Naive thymus-derived CD4-positive, alpha-beta T cell (primary cell): ENCODE results near the gene ACSM5. TPM values are rescaled to one million over a fixed set of nuclear protein-coding genes. Genes with fewer than 3 reads are reported as not detected.

Experiments
- ATAC-seq: fragments of 150-1000 bp; cut with Tn5 transposase; 2 replicates; pipeline ENCODE4 v1.10.0; 2021; ENCODE audit warnings: mild to moderate bottlenecking, moderate library complexity
- CTCF ChIA-PET: fragments of 350-600 bp; sonication (Branson Sonifier 250); formaldehyde crosslinking; loops from one replicate; lab custom pipeline; 2021; ENCODE audit warnings: antibody characterized with exemption; lab: Charles Lee
- POLR2A ChIA-PET: fragments of 350-600 bp; sonication (Branson Sonifier 250); formaldehyde crosslinking; loops from one replicate; lab custom pipeline; 2021; ENCODE audit warnings: antibody characterized with exemption, inconsistent platforms; lab: Charles Lee
- DNase-seq, 9 donors: peaks; one replicate each; pipeline versions ENCODE4 v3.0.0 to v3.0.0-alpha.2; 2020 to 2022; ENCODE audit warnings: mixed read lengths in 1 of 9
- H3K27ac ChIP-seq: one replicate; pipeline ENCODE4 v1.7.0; 2013; ENCODE audit warnings: mild to moderate bottlenecking, low read depth, low read length, moderate library complexity
- H3K27me3 ChIP-seq, 2 donors: one replicate each; pipeline ENCODE4 v1.7.0; 2013; ENCODE audit warnings: low read length in 2 of 2, mild to moderate bottlenecking in 2 of 2, moderate library complexity in 2 of 2; ENCODE audit not compliant: control insufficient read depth in 2 of 2, insufficient read depth in 2 of 2
- H3K36me3 ChIP-seq, 3 experiments: 1 replicate in 2 of 3; 2 replicates in 1 of 3; pipeline ENCODE4 v1.7.0; 2013; ENCODE audit warnings: low read length in 3 of 3, mild to moderate bottlenecking in 3 of 3, moderate library complexity in 1 of 3; ENCODE audit not compliant: insufficient read depth in 3 of 3, control insufficient read depth in 2 of 3
- H3K4me1 ChIP-seq, 2 donors: one replicate each; pipeline ENCODE4 v1.7.0; 2013; ENCODE audit warnings: low read length in 2 of 2, mild to moderate bottlenecking in 2 of 2, moderate library complexity in 1 of 2; ENCODE audit not compliant: control insufficient read depth in 2 of 2, insufficient read depth in 2 of 2
- H3K4me3 ChIP-seq: 2 replicates; pipeline ENCODE4 v1.7.0; 2013; ENCODE audit warnings: mild to moderate bottlenecking, low read length
- H3K9me3 ChIP-seq, 3 experiments: 1 replicate in 2 of 3; 2 replicates in 1 of 3; pipeline ENCODE4 v1.7.0; 2013; ENCODE audit warnings: low read length in 3 of 3; ENCODE audit not compliant: control insufficient read depth in 2 of 3
- H3K27ac Mint-ChIP-seq, 9 donors: one replicate each; pipeline ENCODE4 v1.8.0; 2020 to 2022; ENCODE audit warnings: mixed read lengths in 9 of 9, mild to moderate bottlenecking in 8 of 9, moderate library complexity in 5 of 9, inconsistent platforms in 2 of 9
- H3K27me3 Mint-ChIP-seq, 5 donors: one replicate each; pipeline ENCODE4 v1.8.0; 2021 to 2022; ENCODE audit warnings: mixed read lengths in 5 of 5, mild to moderate bottlenecking in 1 of 5
- H3K36me3 Mint-ChIP-seq, 5 donors: one replicate each; pipeline ENCODE4 v1.8.0; 2020 to 2022; ENCODE audit warnings: mixed read lengths in 5 of 5, mild to moderate bottlenecking in 3 of 5, inconsistent platforms in 1 of 5
- H3K4me1 Mint-ChIP-seq, 7 donors: one replicate each; pipeline ENCODE4 v1.8.0; 2020 to 2022; ENCODE audit warnings: mixed read lengths in 7 of 7, mild to moderate bottlenecking in 3 of 7, inconsistent platforms in 1 of 7
- H3K4me3 Mint-ChIP-seq, 10 donors: one replicate each; pipeline ENCODE4 v1.8.0; 2020 to 2022; ENCODE audit warnings: mild to moderate bottlenecking in 10 of 10, mixed read lengths in 10 of 10, moderate library complexity in 6 of 10, inconsistent platforms in 2 of 10
- H3K9me3 Mint-ChIP-seq, 11 donors: one replicate each; pipeline ENCODE4 v1.8.0; 2020 to 2022; ENCODE audit warnings: mixed read lengths in 11 of 11, mild to moderate bottlenecking in 4 of 11, inconsistent platforms in 1 of 11, moderate library complexity in 1 of 11
- intact Hi-C, 2 donors: fragments of 100-400 bp; cut with micrococcal nuclease; formaldehyde crosslinking; loops; one replicate each; pipeline ENCODE4 v1.15.1; 2023
- polyA plus RNA-seq, 2 donors: library from polyadenylated mRNA; unstranded; fragments of 300-500 nt; fragmentation: Illumina TruSeq; gene quantifications; one replicate each; pipeline ENCODE4 v1.2.3, GENCODE V29; 2021
- total RNA-seq, 6 experiments: library from RNA in 5 of 6; stranded (reverse) in 5 of 6; gene quantifications; 1 replicate in 5 of 6; 2 replicates in 1 of 6; pipeline ENCODE4 v1.2.3 and lab custom pipeline; 2021 to 2026

The ACSM5 gene
- total and polyA plus RNA-seq, 7 experiments from 2014 or later = not detected

- Mint-ChIP-seq H3K9me3 (no peaks in the 10 kb centered on the region), H3K4me3 (no peak overlapping the region), H3K36me3 (no peaks in the 10 kb centered on the region), H3K27me3 (peaks cover 0 to 3% (median 0%) of the 10 kb centered on the region in 5 donors), H3K27ac (no peak overlapping the region), H3K4me1 (peaks cover 0 to 2% (median 0%) of the 10 kb centered on the region in 7 donors)
- Histone ChIP-seq H3K4me3 (no peak overlapping the region), H3K27ac (no peak overlapping the region), H3K27me3 (no peaks in the 10 kb centered on the region), H3K9me3 (no peaks in the 10 kb centered on the region), H3K4me1 (no peaks in the 10 kb centered on the region), H3K36me3 (no peaks in the 10 kb centered on the region)
- ChIA-PET POLR2A (no interaction called here), CTCF (no interaction called here)
- no peak for DNase-seq
- no peak for ATAC-seq
- intact Hi-C loops = no loop called here
Observed at GRCh38 chr16:20397468-20398074, 11.8 kb upstream of the ACSM5 start.

DNA sequence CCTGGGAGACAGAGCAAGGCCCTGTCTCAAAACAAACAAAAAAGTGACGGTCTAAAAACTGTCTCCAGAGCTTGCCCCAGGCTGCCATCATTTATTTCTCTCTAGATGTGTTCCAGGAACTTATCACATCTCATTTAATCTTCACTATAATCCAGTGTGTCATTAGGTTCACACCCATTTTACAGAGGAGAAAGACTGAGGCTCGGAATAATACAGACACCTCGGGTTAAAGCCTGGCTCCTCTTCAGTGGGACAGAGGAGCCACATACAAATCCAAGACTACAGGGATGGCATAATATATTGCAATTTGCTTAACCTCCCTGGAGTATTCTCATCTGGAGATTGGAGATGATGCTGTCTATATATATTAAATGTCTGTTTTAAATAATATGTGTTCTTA is 10.7 kb upstream of the ACSM5 start:
- CTCF ChIA-PET = no interaction called here
- no peak for DNase-seq
- Mint-ChIP-seq H3K4me1 (peaks cover 0 to 2% (median 0%) of the 10 kb centered on the region in 7 donors), H3K36me3 (no peaks in the 10 kb centered on the region), H3K4me3 (no peak overlapping the region), H3K27ac (no peak overlapping the region), H3K9me3 (no peaks in the 10 kb centered on the region), H3K27me3 (peaks cover 0 to 7% (median 0%) of the 10 kb centered on the region in 5 donors)
- intact Hi-C loops = no loop called here
- Histone ChIP-seq H3K36me3 (no peaks in the 10 kb centered on the region), H3K9me3 (no peaks in the 10 kb centered on the region), H3K4me3 (no peak overlapping the region), H3K27ac (no peak overlapping the region), H3K27me3 (no peaks in the 10 kb centered on the region), H3K4me1 (no peaks in the 10 kb centered on the region)
- ATAC-seq = no peak
- POLR2A ChIA-PET = no interaction called here

GRCh38 chr16:20399185-20399584 is 10.1 kb upstream of the ACSM5 start:
- POLR2A ChIA-PET = no interaction called here
- H3K9me3 Mint-ChIP-seq = no peaks in the 10 kb centered on the region
- Histone ChIP-seq H3K36me3 (no peaks in the 10 kb centered on the region), H3K27me3 (no peaks in the 10 kb centered on the region), H3K27ac (no peak overlapping the region), H3K4me1 (no peaks in the 10 kb centered on the region), H3K9me3 (no peaks in the 10 kb centered on the region), H3K4me3 (no peak overlapping the region)
- DNase-seq = no peak
- H3K36me3 Mint-ChIP-seq = no peaks in the 10 kb centered on the region
- CTCF ChIA-PET = interaction anchor here (0.6 kb wide), 1 partner anchor 287 kb away, joined by 5 read pairs; no protein-coding TSS in a partner anchor
- H3K27ac Mint-ChIP-seq = no peak overlapping the region
- intact Hi-C loops = no loop called here
- H3K4me3 Mint-ChIP-seq = no peak overlapping the region
- H3K4me1 Mint-ChIP-seq = peaks cover 0 to 2% (median 0%) of the 10 kb centered on the region in 7 donors
- ATAC-seq = no peak
- H3K27me3 Mint-ChIP-seq = peaks cover 0 to 12% (median 0%) of the 10 kb centered on the region in 5 donors

GRCh38 chr16:20401066-20401465 is 8.3 kb upstream of the ACSM5 start:
- ChIA-PET POLR2A (no interaction called here), CTCF (no interaction called here)
- Histone ChIP-seq H3K36me3 (no peaks in the 10 kb centered on the region), H3K27ac (no peak overlapping the region), H3K9me3 (no peaks in the 10 kb centered on the region), H3K4me3 (no peak overlapping the region), H3K27me3 (no peaks in the 10 kb centered on the region), H3K4me1 (no peaks in the 10 kb centered on the region)
- no peaks in the 10 kb centered on the region for H3K36me3 Mint-ChIP-seq
- DNase-seq (no peak), ATAC-seq (no peak)
- no peak overlapping the region for H3K4me3 Mint-ChIP-seq
- H3K4me1 Mint-ChIP-seq = no peaks in the 10 kb centered on the region
- no peak overlapping the region for H3K27ac Mint-ChIP-seq
- intact Hi-C loops = no loop called here
- H3K27me3 Mint-ChIP-seq = peaks cover 0 to 12% (median 0%) of the 10 kb centered on the region in 5 donors
- no peaks in the 10 kb centered on the region for H3K9me3 Mint-ChIP-seq

DNA sequence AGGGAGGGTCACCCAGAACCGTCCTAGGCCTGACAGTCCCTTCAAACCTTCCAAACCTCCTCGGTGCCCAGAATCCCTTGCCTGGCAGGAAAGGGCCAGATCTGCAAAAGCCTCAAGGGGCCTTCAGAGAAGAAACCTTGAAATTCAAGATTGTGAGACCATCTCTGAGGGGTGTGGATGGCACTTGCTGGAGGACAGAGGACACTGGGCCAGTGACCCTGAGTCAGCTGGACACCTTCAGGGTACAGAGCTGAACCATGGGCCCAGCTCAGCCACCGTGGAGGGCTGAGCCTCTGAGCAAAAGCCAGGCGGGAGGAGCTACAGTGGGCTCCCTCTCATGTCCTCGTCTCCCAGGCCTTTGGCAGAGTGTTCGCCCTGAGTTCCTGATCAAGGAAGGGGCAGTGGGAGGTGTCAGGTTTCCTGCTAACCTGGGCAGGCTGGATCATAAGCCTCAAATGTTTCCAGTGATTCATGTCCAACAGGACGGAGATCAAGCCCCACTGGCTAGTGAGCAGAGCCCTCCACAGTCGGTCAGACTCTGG is 7.8 kb upstream of the ACSM5 start:
- Histone ChIP-seq H3K36me3 (no peaks in the 10 kb centered on the region), H3K27ac (no peak overlapping the region), H3K27me3 (no peaks in the 10 kb centered on the region), H3K4me3 (no peak overlapping the region), H3K4me1 (no peaks in the 10 kb centered on the region), H3K9me3 (no peaks in the 10 kb centered on the region)
- Mint-ChIP-seq H3K4me3 (no peak overlapping the region), H3K9me3 (no peaks in the 10 kb centered on the region), H3K4me1 (no peaks in the 10 kb centered on the region), H3K27ac (no peak overlapping the region), H3K27me3 (peaks cover 0 to 12% (median 0%) of the 10 kb centered on the region in 5 donors), H3K36me3 (no peaks in the 10 kb centered on the region)
- DNase-seq (no peak), ATAC-seq (no peak)
- intact Hi-C loops = no loop called here
- CTCF ChIA-PET = no interaction called here
- POLR2A ChIA-PET = no interaction called here

- Mint-ChIP-seq H3K36me3 (no peaks in the 10 kb centered on the region), H3K4me3 (no peak overlapping the region), H3K9me3 (peaks cover 0 to 1% (median 0%) of the 10 kb centered on the region in 11 donors), H3K4me1 (no peaks in the 10 kb centered on the region), H3K27ac (no peak overlapping the region), H3K27me3 (peaks cover 0 to 12% (median 0%) of the 10 kb centered on the region in 5 donors)
- Histone ChIP-seq H3K27ac (no peak overlapping the region), H3K27me3 (no peaks in the 10 kb centered on the region), H3K4me1 (no peaks in the 10 kb centered on the region), H3K4me3 (no peak overlapping the region), H3K9me3 (no peaks in the 10 kb centered on the region), H3K36me3 (no peaks in the 10 kb centered on the region)
- CTCF ChIA-PET = no interaction called here
- ATAC-seq (no peak), DNase-seq (no peak)
- intact Hi-C loops = no loop called here
- POLR2A ChIA-PET = no interaction called here
Observed at GRCh38 chr16:20402651-20403050, 6.7 kb upstream of the ACSM5 start.

- POLR2A ChIA-PET = no interaction called here
- Mint-ChIP-seq H3K27me3 (peaks cover 0 to 12% (median 0%) of the 10 kb centered on the region in 5 donors), H3K36me3 (no peaks in the 10 kb centered on the region), H3K27ac (no peak within 1 kb of the TSS), H3K4me3 (no peak within 1 kb of the TSS), H3K4me1 (no peaks in the 10 kb centered on the region), H3K9me3 (peaks cover 0 to 1% (median 0%) of the 10 kb centered on the region in 11 donors)
- Histone ChIP-seq H3K27ac (no peak within 1 kb of the TSS), H3K4me1 (no peaks in the 10 kb centered on the region), H3K27me3 (no peaks in the 10 kb centered on the region), H3K9me3 (no peaks in the 10 kb centered on the region), H3K4me3 (no peak within 1 kb of the TSS), H3K36me3 (no peaks in the 10 kb centered on the region)
- no peak for ATAC-seq
- intact Hi-C loops = no loop called here
- no peak for DNase-seq
- CTCF ChIA-PET = no interaction called here
Observed at GRCh38 chr16:20404637-20405036, 4.7 kb upstream of the ACSM5 start, which contains the start of gene PDILT. Gene PDILT (minus strand): TSS chr16:20404737. CDS start chr16:20399300, 5,437 bp downstream.
